HepG2 (cell line): ENCODE results near the gene HMGN4. TPM values are rescaled to one million over a fixed set of nuclear protein-coding genes. Genes with fewer than 3 reads are reported as not detected.

Source experiments
- DPF2 ChIP-seq: sonication (generic); formaldehyde crosslinking; IDR thresholded peaks from 2 replicates; pipeline ENCODE4 v1.4.0; 2020; ENCODE audit warnings: mild to moderate bottlenecking, low read depth, missing genetic modification reagents, borderline replicate concordance
- HMG20B ChIP-seq: conservative IDR thresholded peaks from 2 replicates; pipeline ENCODE4 v1.6.1; 2016; ENCODE audit warnings: missing genetic modification reagents, missing compliant biosample characterization
- KDM4B ChIP-seq: sonication (generic); formaldehyde crosslinking; IDR thresholded peaks from 2 replicates; pipeline ENCODE4 v1.4.0; 2020; ENCODE audit warnings: missing genetic modification reagents
- KDM5B ChIP-seq: sonication (generic); formaldehyde crosslinking; IDR thresholded peaks from 2 replicates; pipeline ENCODE4 v1.4.0; 2020; ENCODE audit warnings: missing genetic modification reagents, mild to moderate bottlenecking, borderline replicate concordance
- KDM6A ChIP-seq: IDR thresholded peaks from 2 replicates; pipeline ENCODE4 v1.6.1; 2016; ENCODE audit warnings: low read depth
- KLF9 ChIP-seq: IDR thresholded peaks from 2 replicates; pipeline ENCODE4 v1.6.1; 2016; ENCODE audit warnings: low read depth
- NFE2L2 ChIP-seq: fragments of 150-350 bp; IDR thresholded peaks from 2 replicates; pipeline ENCODE4 v1.6.1; 2014; ENCODE audit warnings: low read length
- NFKBIZ ChIP-seq: IDR thresholded peaks from 2 replicates; pipeline ENCODE4 v1.6.1; 2018; ENCODE audit warnings: missing genetic modification reagents, missing compliant biosample characterization
- NKX3-1 ChIP-seq: sonication (generic); formaldehyde crosslinking; IDR thresholded peaks from 2 replicates; pipeline ENCODE4 v1.5.0; 2020; ENCODE audit warnings: missing genetic modification reagents
- NONO ChIP-seq, 2 experiments: fragments of 450-650 bp in 1 of 2; sonication (generic) in 1 of 2; formaldehyde crosslinking in 1 of 2; IDR thresholded peaks in 1 of 2; conservative IDR thresholded peaks in 1 of 2; 2 replicates each; pipeline versions ENCODE4 v1.6.1 to v1.8.0; 2017 to 2022; ENCODE audit warnings: mild to moderate bottlenecking in 1 of 2, missing genetic modification reagents in 1 of 2, moderate library complexity in 1 of 2
- NR2F6 ChIP-seq, 2 experiments: IDR thresholded peaks; 2 replicates each; pipeline ENCODE4 v1.6.1; 2016; ENCODE audit warnings: antibody characterized with exemption in 1 of 2, mild to moderate bottlenecking in 1 of 2
- POGZ ChIP-seq: sonication (generic); formaldehyde crosslinking; IDR thresholded peaks from 2 replicates; pipeline ENCODE4 v1.4.0; 2020; ENCODE audit warnings: mild to moderate bottlenecking, missing genetic modification reagents
- SP2 ChIP-seq: sonication (generic); formaldehyde crosslinking; IDR thresholded peaks from 2 replicates; pipeline ENCODE4 v1.5.1; 2020; ENCODE audit warnings: mild to moderate bottlenecking, missing genetic modification reagents
- ZFP36L1 ChIP-seq: sonication (generic); formaldehyde crosslinking; IDR thresholded peaks from 2 replicates; pipeline ENCODE4 v1.8.0; 2022; ENCODE audit warnings: mild to moderate bottlenecking, missing genetic modification reagents, moderate library complexity
- ZNF33B ChIP-seq: sonication (generic); formaldehyde crosslinking; IDR thresholded peaks from 2 replicates; pipeline ENCODE4 v1.5.1; 2020; ENCODE audit warnings: mild to moderate bottlenecking, missing genetic modification reagents
- ZNF501 ChIP-seq: sonication (generic); formaldehyde crosslinking; IDR thresholded peaks from 2 replicates; pipeline ENCODE4 v1.5.1; 2020; ENCODE audit warnings: mild to moderate bottlenecking, moderate library complexity, missing genetic modification reagents
- ZNF709 ChIP-seq: sonication (generic); formaldehyde crosslinking; IDR thresholded peaks from 2 replicates; pipeline ENCODE4 v1.5.0; 2020; ENCODE audit warnings: mild to moderate bottlenecking, missing genetic modification reagents
- ZNF749 ChIP-seq: sonication (generic); formaldehyde crosslinking; IDR thresholded peaks from 2 replicates; pipeline ENCODE4 v1.8.0; 2022; ENCODE audit warnings: mild to moderate bottlenecking, missing genetic modification reagents, moderate library complexity, borderline replicate concordance
- ZNF766 ChIP-seq: sonication (generic); formaldehyde crosslinking; IDR thresholded peaks from 2 replicates; pipeline ENCODE4 v1.5.0; 2020; ENCODE audit warnings: missing genetic modification reagents, borderline replicate concordance
- ZNF83 ChIP-seq: sonication (generic); formaldehyde crosslinking; IDR thresholded peaks from 2 replicates; pipeline ENCODE4 v1.4.0; 2020; ENCODE audit warnings: missing genetic modification reagents, mild to moderate bottlenecking, borderline replicate concordance
- polyA plus RNA-seq, 8 experiments: library from polyadenylated mRNA; depleted of rRNA in 3 of 8; stranded (reverse) in 7 of 8; unstranded in 1 of 8; fragments of >200 nt; fragmentation: Illumina TruSeq in 4 of 8; extraction: Trizol in 4 of 8; gene quantifications; 2 replicates each; pipeline versions ENCODE4 v1.2.1 to v1.2.3, GENCODE V29; 2011 to 2016; ENCODE audit warnings: low read depth in 4 of 8, missing spikeins in 1 of 8, mixed read lengths in 1 of 8; ENCODE audit not compliant: insufficient read depth in 1 of 8
- total RNA-seq, 5 experiments: library from RNA; depleted of rRNA; stranded (reverse); fragments of >200 nt; fragmentation: Illumina TruSeq; extraction: Trizol; gene quantifications; 2 replicates each; pipeline ENCODE4 v1.2.3, GENCODE V29; 2016; ENCODE audit warnings: low read depth in 1 of 5
- TF ChIP-seq, protein P1 (sequence below): sonication (generic); formaldehyde crosslinking; IDR thresholded peaks from 2 replicates; pipeline ENCODE4 v1.9.0; 2021; ENCODE audit warnings: missing genetic modification reagents, mild to moderate bottlenecking, borderline replicate concordance
- TF ChIP-seq, protein P2 (sequence below): sonication (generic); formaldehyde crosslinking; IDR thresholded peaks from 2 replicates; pipeline ENCODE4 v1.4.0; 2020; ENCODE audit warnings: mild to moderate bottlenecking, missing genetic modification reagents
- TF ChIP-seq, protein P3 (sequence below): sonication (generic); formaldehyde crosslinking; IDR thresholded peaks from 2 replicates; pipeline ENCODE4 v1.4.0; 2020; ENCODE audit warnings: missing genetic modification reagents
- TF ChIP-seq, protein P4 (sequence below): sonication (generic); formaldehyde crosslinking; IDR thresholded peaks from 2 replicates; pipeline ENCODE4 v1.4.0; 2020; ENCODE audit warnings: missing genetic modification reagents, mild to moderate bottlenecking, borderline replicate concordance

Gene HMGN4
- total and polyA plus RNA-seq, 2 of the 13 experiments (the other 11 are each of a cell fraction or from before 2014, with no cell fraction given): 39.9 to 52.1 TPM

DNA sequence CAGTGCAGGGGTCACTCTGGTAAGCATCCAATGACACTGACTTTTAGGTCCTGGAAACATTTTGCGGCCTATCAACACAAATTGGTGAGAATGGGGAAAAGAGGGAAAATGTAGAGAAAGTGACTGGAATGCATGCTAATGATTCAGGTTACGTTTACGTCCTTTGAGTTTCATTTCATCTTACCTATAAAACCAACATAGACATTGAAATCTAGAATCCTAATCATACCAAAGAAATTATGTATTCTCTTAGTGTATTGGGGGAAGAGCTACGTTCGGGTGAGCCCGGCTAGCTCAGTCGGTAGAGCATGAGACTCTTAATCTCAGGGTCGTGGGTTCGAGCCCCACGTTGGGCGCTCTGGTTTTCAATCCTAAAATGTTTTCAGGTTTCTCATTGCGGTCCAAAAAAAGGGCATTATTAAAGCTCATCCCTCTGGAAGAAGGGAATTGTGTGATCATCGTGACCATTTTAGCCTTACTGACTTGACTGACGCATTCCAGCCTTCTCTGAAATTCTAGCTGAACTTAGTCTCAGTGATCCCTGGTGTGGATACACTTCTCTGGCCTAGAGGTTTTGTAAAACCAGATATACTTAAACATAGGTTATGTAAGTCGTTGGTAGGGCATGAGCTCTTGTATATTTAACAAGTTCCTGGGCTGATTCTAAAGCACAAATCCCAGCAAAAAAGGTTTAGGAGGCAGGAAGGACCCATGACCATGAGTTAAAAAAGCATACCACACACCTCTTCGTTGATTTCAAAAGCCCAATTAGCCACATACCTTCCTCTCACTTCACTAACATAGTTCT is 18.3 kb downstream of the HMGN4 start (continued):
- TF ChIP-seq ZNF501 (CRISPR knock-in tag) (peak; percentile 56), ZNF83 (CRISPR knock-in tag) (no peak), KDM6A (no peak), SP2 (CRISPR knock-in tag) (no peak), DPF2 (CRISPR knock-in tag) (no peak), ZNF33B (no peak), KDM5B (peak; percentile 74), NR2F6 (IDR thresholded peaks at IDR 0.05) (peak; percentile 47), NR2F6 (CRISPR knock-in tag; IDR thresholded peaks at IDR 0.05) (peak; percentile 14; the same call in 1 of the 2 replicates), KDM4B (CRISPR knock-in tag) (no peak), HMG20B (CRISPR knock-in tag) (no peak), ZFP36L1 (CRISPR knock-in tag) (peak; percentile 80; the same call in 1 of the 2 replicates), ZNF749 (CRISPR knock-in tag) (peak; percentile 68; the same call in 1 of the 2 replicates), POGZ (CRISPR knock-in tag) (peak; percentile 53; the same call in 1 of the 2 replicates), NFE2L2 (no peak), NKX3-1 (CRISPR knock-in tag) (peak; percentile 89), KLF9 (CRISPR knock-in tag) (no peak), NONO (IDR thresholded peaks at IDR 0.05) (no peak), NONO (CRISPR knock-in tag; conservative IDR thresholded peaks at IDR 0.05) (no peak; the same call in 1 of the 2 replicates), ZNF766 (CRISPR knock-in tag) (peak; percentile 93), ZNF709 (no peak), NFKBIZ (CRISPR knock-in tag) (no peak)
- TF ChIP-seq, protein P1, sequence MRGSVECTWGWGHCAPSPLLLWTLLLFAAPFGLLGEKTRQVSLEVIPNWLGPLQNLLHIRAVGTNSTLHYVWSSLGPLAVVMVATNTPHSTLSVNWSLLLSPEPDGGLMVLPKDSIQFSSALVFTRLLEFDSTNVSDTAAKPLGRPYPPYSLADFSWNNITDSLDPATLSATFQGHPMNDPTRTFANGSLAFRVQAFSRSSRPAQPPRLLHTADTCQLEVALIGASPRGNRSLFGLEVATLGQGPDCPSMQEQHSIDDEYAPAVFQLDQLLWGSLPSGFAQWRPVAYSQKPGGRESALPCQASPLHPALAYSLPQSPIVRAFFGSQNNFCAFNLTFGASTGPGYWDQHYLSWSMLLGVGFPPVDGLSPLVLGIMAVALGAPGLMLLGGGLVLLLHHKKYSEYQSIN: no peak
- TF ChIP-seq, protein P2, sequence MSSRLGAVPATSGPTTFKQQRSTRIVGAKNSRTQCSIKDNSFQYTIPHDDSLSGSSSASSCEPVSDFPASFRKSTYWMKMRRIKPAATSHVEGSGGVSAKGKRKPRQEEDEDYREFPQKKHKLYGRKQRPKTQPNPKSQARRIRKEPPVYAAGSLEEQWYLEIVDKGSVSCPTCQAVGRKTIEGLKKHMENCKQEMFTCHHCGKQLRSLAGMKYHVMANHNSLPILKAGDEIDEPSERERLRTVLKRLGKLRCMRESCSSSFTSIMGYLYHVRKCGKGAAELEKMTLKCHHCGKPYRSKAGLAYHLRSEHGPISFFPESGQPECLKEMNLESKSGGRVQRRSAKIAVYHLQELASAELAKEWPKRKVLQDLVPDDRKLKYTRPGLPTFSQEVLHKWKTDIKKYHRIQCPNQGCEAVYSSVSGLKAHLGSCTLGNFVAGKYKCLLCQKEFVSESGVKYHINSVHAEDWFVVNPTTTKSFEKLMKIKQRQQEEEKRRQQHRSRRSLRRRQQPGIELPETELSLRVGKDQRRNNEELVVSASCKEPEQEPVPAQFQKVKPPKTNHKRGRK (CRISPR knock-in tag): no peak
- TF ChIP-seq, protein P3, sequence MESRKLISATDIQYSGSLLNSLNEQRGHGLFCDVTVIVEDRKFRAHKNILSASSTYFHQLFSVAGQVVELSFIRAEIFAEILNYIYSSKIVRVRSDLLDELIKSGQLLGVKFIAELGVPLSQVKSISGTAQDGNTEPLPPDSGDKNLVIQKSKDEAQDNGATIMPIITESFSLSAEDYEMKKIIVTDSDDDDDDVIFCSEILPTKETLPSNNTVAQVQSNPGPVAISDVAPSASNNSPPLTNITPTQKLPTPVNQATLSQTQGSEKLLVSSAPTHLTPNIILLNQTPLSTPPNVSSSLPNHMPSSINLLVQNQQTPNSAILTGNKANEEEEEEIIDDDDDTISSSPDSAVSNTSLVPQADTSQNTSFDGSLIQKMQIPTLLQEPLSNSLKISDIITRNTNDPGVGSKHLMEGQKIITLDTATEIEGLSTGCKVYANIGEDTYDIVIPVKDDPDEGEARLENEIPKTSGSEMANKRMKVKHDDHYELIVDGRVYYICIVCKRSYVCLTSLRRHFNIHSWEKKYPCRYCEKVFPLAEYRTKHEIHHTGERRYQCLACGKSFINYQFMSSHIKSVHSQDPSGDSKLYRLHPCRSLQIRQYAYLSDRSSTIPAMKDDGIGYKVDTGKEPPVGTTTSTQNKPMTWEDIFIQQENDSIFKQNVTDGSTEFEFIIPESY (CRISPR knock-in tag): no peak
- TF ChIP-seq, protein P4, sequence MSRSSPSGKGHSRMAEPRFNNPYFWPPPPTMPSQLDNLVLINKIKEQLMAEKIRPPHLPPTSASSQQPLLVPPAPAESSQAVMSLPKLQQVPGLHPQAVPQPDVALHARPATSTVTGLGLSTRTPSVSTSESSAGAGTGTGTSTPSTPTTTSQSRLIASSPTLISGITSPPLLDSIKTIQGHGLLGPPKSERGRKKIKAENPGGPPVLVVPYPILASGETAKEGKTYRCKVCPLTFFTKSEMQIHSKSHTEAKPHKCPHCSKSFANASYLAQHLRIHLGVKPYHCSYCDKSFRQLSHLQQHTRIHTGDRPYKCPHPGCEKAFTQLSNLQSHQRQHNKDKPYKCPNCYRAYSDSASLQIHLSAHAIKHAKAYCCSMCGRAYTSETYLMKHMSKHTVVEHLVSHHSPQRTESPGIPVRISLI (CRISPR knock-in tag): peak; percentile 78; the same call in 1 of the 2 replicates
